Caco-2 (cell line): Measurements from ENCODE around the gene ENPP1. TPM values are rescaled to one million over a fixed set of nuclear protein-coding genes. Genes with fewer than 3 reads are reported as not detected.

ENCODE experiments used
- BruUV-seq: library from RNA; stranded (reverse); fragments of 400-500 nt; replicated peaks from 2 replicates; lab custom pipeline; 2021; lab: Mats Ljungman, UMichigan
- CTCF ChIA-PET: fragments of 300-600 bp; sonication (Branson Sonifier 250); formaldehyde crosslinking; loops from one replicate; lab custom pipeline; 2022; ENCODE audit warnings: antibody characterized with exemption; lab: Charles Lee
- POLR2A ChIA-PET: fragments of 300-600 bp; sonication (Branson Sonifier 250); formaldehyde crosslinking; loops from one replicate; lab custom pipeline; 2022; ENCODE audit warnings: antibody characterized with exemption; lab: Charles Lee
- DNase-seq, 2 experiments: peaks; one replicate each; pipeline versions ENCODE4 v3.0.0 to v3.0.0-alpha.2; 2020 to 2022
- H3K27me3 ChIP-seq: replicated peaks from 2 replicates; pipeline ENCODE4 v1.6.0; 2011; ENCODE audit warnings: low read length; ENCODE audit not compliant: control insufficient read depth, insufficient read depth
- H3K36me3 ChIP-seq: 2 replicates; pipeline ENCODE4 v1.5.1; 2011; ENCODE audit warnings: low read length; ENCODE audit not compliant: control insufficient read depth, insufficient read depth
- H3K4me1 ChIP-seq: fragments of 250-450 bp; sonication (Bioruptor Pico); 2 replicates; pipeline ENCODE4 v1.5.1; 2020; ENCODE audit warnings: mild to moderate bottlenecking
- H3K4me3 ChIP-seq: 2 replicates; pipeline ENCODE4 v1.5.1; 2011; ENCODE audit warnings: low read depth, mild to moderate bottlenecking, control low read depth, low read length
- H3K9me3 ChIP-seq: fragments of 250-450 bp; sonication (Bioruptor Pico); 2 replicates; pipeline ENCODE4 v1.5.1; 2020; ENCODE audit warnings: mild to moderate bottlenecking, moderate library complexity
- H3K27ac Mint-ChIP-seq: one replicate; pipeline ENCODE4 v1.8.0; 2022; ENCODE audit warnings: mixed read lengths; ENCODE audit not compliant: unreplicated experiment
- H3K27me3 Mint-ChIP-seq: one replicate; pipeline ENCODE4 v1.8.0; 2022; ENCODE audit warnings: mixed read lengths; ENCODE audit not compliant: insufficient read depth, unreplicated experiment
- H3K36me3 Mint-ChIP-seq: one replicate; pipeline ENCODE4 v1.8.0; 2022; ENCODE audit warnings: mild to moderate bottlenecking, mixed read lengths; ENCODE audit not compliant: insufficient read depth, unreplicated experiment
- H3K4me1 Mint-ChIP-seq: one replicate; pipeline ENCODE4 v1.8.0; 2022; ENCODE audit warnings: low read depth, mixed read lengths; ENCODE audit not compliant: unreplicated experiment
- H3K4me3 Mint-ChIP-seq: one replicate; pipeline ENCODE4 v1.8.0; 2022; ENCODE audit warnings: mild to moderate bottlenecking, moderate library complexity, mixed read lengths; ENCODE audit not compliant: unreplicated experiment
- H3K9me3 Mint-ChIP-seq: one replicate; pipeline ENCODE4 v1.8.0; 2022; ENCODE audit warnings: mixed read lengths; ENCODE audit not compliant: unreplicated experiment
- intact Hi-C: fragments of 100-400 bp; cut with micrococcal nuclease; formaldehyde crosslinking; loops from one replicate; pipeline ENCODE4 v1.10.0; 2022; ENCODE audit not compliant: unreplicated experiment
- total RNA-seq: library from RNA; stranded (reverse); gene quantifications from 2 replicates; pipeline ENCODE4 v1.2.3, GENCODE V29; 2022
- TF ChIP-seq, protein P1 (sequence below), 2 experiments: fragments of 200-600 bp in 1 of 2; IDR thresholded peaks; 1 replicate in 1 of 2; 2 replicates in 1 of 2; pipeline versions ENCODE4 v1.5.1 to v1.8.0; 2011 to 2022; ENCODE audit warnings: antibody characterized with exemption in 1 of 2, control low read depth in 1 of 2, inconsistent platforms in 1 of 2, low read depth in 1 of 2, low read length in 1 of 2, mild to moderate bottlenecking in 1 of 2, moderate library complexity in 1 of 2; ENCODE audit not compliant: insufficient read depth in 1 of 2, severe bottlenecking in 1 of 2, unreplicated experiment in 1 of 2

Gene ENPP1
- total RNA-seq, 1 experiment from 2014 or later: 4.8 TPM

- H3K9me3 Mint-ChIP-seq: no peaks in the 10 kb centered on the region
- ChIA-PET POLR2A (no interaction called here), CTCF (no interaction called here)
- BruUV-seq: no TSS peak
- H3K9me3 ChIP-seq: no peaks in the 10 kb centered on the region
- peaks cover 7% of the 10 kb centered on the region for H3K27me3 Mint-ChIP-seq
- no peak overlapping the region for H3K4me3 Mint-ChIP-seq
- DNase-seq: no peak
- H3K27ac Mint-ChIP-seq: no peak overlapping the region
- no peaks in the 10 kb centered on the region for H3K27me3 ChIP-seq
- H3K36me3 ChIP-seq: no peaks in the 10 kb centered on the region
- H3K36me3 Mint-ChIP-seq: no peaks in the 10 kb centered on the region
- no peaks in the 10 kb centered on the region for H3K4me1 ChIP-seq
- no peaks in the 10 kb centered on the region for H3K4me1 Mint-ChIP-seq
- intact Hi-C loops: no loop called here
- H3K4me3 ChIP-seq: no peak overlapping the region
- TF ChIP-seq, protein P1, sequence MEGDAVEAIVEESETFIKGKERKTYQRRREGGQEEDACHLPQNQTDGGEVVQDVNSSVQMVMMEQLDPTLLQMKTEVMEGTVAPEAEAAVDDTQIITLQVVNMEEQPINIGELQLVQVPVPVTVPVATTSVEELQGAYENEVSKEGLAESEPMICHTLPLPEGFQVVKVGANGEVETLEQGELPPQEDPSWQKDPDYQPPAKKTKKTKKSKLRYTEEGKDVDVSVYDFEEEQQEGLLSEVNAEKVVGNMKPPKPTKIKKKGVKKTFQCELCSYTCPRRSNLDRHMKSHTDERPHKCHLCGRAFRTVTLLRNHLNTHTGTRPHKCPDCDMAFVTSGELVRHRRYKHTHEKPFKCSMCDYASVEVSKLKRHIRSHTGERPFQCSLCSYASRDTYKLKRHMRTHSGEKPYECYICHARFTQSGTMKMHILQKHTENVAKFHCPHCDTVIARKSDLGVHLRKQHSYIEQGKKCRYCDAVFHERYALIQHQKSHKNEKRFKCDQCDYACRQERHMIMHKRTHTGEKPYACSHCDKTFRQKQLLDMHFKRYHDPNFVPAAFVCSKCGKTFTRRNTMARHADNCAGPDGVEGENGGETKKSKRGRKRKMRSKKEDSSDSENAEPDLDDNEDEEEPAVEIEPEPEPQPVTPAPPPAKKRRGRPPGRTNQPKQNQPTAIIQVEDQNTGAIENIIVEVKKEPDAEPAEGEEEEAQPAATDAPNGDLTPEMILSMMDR (IDR thresholded peaks at IDR 0.05; ENCODE audit: insufficient read depth in 1 of 2, low read depth in 1 of 2, low read length in 1 of 2, severe bottlenecking in 1 of 2, unreplicated experiment in 1 of 2): no peak
These were observed 111.0 kb downstream of the ENPP1 start for GRCh38 chr6:131918650-131919355.

DNA sequence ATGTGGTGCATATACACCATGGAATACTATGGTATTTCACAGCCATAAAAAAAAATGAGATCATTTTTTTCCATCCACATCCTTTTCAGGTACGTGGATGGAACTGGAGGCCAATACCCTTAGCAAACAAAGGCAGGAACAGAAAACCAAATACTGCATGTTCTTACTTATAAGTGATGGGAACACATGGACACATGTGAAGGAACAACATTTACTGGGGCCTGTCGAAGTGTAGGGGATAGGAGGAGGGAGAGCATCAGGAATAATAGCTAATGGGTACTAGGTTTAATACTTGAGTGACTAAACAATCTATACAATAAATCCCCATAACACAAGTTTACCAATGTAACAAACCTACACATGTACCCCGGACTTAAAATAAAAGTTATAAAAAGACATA is 112.8 kb downstream of the ENPP1 start:
- BruUV-seq: no TSS peak
- Mint-ChIP-seq H3K9me3 (no peaks in the 10 kb centered on the region), H3K36me3 (no peaks in the 10 kb centered on the region), H3K27ac (no peak overlapping the region), H3K27me3 (peaks cover 7% of the 10 kb centered on the region), H3K4me1 (no peaks in the 10 kb centered on the region), H3K4me3 (no peak overlapping the region)
- H3K9me3 ChIP-seq: no peaks in the 10 kb centered on the region
- CTCF ChIA-PET: no interaction called here
- no peak overlapping the region for H3K4me3 ChIP-seq
- TF ChIP-seq, protein P1 (IDR thresholded peaks at IDR 0.05; ENCODE audit: insufficient read depth in 1 of 2, low read depth in 1 of 2, low read length in 1 of 2, severe bottlenecking in 1 of 2, unreplicated experiment in 1 of 2): no peak
- no peaks in the 10 kb centered on the region for H3K4me1 ChIP-seq
- no peaks in the 10 kb centered on the region for H3K27me3 ChIP-seq
- intact Hi-C loops: no loop called here
- POLR2A ChIA-PET: no interaction called here
- H3K36me3 ChIP-seq: no peaks in the 10 kb centered on the region
- no peak for DNase-seq

DNA sequence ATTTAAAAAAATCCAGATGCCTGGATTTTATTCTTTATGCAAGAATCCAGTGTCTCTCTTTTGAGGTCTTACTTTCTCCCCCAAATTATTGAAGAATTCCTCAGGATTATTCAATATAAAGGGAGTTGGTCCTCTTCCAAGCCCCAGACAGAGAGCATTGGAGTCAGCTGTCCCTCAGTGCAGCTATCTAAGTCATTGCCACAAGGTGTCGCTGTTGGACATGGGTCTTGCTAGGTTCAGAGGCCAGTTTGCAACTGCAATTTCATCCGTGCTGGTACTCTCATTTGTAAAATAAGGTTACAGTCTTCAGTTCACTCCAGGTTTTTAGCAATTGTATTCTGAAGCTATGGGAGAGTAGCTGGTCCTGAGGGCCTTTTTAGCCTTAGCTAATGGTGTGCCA is 115.5 kb downstream of the ENPP1 start:
- Histone ChIP-seq H3K36me3 (no peaks in the 10 kb centered on the region), H3K9me3 (no peaks in the 10 kb centered on the region), H3K4me3 (no peak overlapping the region), H3K4me1 (no peaks in the 10 kb centered on the region), H3K27me3 (no peaks in the 10 kb centered on the region)
- intact Hi-C loops: no loop called here
- Mint-ChIP-seq H3K4me3 (no peak overlapping the region), H3K27me3 (peaks cover 4% of the 10 kb centered on the region), H3K4me1 (no peaks in the 10 kb centered on the region), H3K36me3 (no peaks in the 10 kb centered on the region), H3K27ac (no peak overlapping the region), H3K9me3 (no peaks in the 10 kb centered on the region)
- POLR2A ChIA-PET: interaction anchor here (1.0 kb wide), 1 partner anchor 28 kb away, joined by 5 read pairs; the partner anchor contains the start of gene CCN2
- DNase-seq: peak; percentile 65 to 73
- TF ChIP-seq, protein P1 (IDR thresholded peaks at IDR 0.05; ENCODE audit: insufficient read depth in 1 of 2, low read depth in 1 of 2, low read length in 1 of 2, severe bottlenecking in 1 of 2, unreplicated experiment in 1 of 2): peak; percentile 75 to 77
- CTCF ChIA-PET: interaction anchor here (0.6 to 1.7 kb wide), 8 partner anchors 8 to 357 kb away, joined by 3 to 12 read pairs (median 3); no protein-coding TSS in a partner anchor
- BruUV-seq: no TSS peak
